ENCODE data around the gene ACTMAP. TPM values are rescaled to one million over a fixed set of nuclear protein-coding genes. Genes with fewer than 3 reads are reported as not detected.
A peak's percentile ranks its signal among the peaks of the same experiment; 100 is the strongest.

Gene ACTMAP
- total RNA-seq, 3 donors from 2014 or later (not counting 1 experiment from before 2014, with no cell fraction given): 5.9 to 9.6 (median 8.2) TPM

DNA sequence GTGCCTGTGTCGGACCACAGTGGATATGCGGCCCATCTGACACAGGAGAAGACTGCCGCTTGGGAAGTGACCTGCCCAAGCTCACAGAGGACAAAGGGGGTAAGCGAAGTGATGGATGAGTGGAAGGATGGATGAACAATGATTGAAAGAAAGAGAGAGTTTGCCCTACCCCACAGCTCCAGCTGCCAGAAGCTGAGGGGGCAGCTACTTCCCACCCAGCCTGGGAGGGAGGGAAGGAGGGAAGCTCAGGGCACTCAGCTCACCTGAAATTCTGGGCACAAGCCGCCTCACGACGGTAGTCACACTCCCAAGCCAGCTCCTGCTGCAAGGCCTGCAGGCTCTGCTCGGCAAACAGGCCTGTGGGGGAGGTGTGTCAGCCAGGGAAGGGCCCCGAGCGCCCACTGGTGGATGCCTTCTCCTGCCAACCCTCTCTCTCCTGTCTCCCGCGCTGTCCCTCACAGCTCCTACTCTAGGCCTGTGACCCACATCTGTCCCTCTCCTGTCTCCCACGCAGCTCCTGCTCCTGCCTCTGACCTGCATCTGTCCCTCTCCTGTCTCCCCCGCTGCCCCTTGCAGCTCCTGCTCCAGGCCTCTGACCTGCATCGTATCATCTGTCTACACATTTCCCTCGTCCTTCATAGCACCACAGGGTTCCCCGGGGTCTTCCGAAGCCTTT is 47.8 kb downstream of the ACTMAP start:
- Histone ChIP-seq H3K27me3 (ENCODE audit: control insufficient read depth, insufficient read depth, low read length) (no peaks in the 10 kb centered on the region), H3K36me3 (ENCODE audit: control insufficient read depth, insufficient read depth, low read length) (peaks cover 51% of the 10 kb centered on the region), H3K4me1 (ENCODE audit: control insufficient read depth, insufficient read depth, low read length) (no peaks in the 10 kb centered on the region), H3K9me3 (ENCODE audit: control insufficient read depth, insufficient read depth, low read length) (no peaks in the 10 kb centered on the region), H3K27ac (ENCODE audit: low read length) (no peak overlapping the region), H3K4me3 (ENCODE audit: low read length) (no peak overlapping the region)
- H3K4me3 Mint-ChIP-seq: no peak overlapping the region
- peaks cover 7% of the 10 kb centered on the region for H3K36me3 Mint-ChIP-seq
- no peaks in the 10 kb centered on the region for H3K9me3 Mint-ChIP-seq
- no peaks in the 10 kb centered on the region for H3K27me3 Mint-ChIP-seq (ENCODE audit: low read depth in 2 of 2)
- TF ChIP-seq, protein P1, sequence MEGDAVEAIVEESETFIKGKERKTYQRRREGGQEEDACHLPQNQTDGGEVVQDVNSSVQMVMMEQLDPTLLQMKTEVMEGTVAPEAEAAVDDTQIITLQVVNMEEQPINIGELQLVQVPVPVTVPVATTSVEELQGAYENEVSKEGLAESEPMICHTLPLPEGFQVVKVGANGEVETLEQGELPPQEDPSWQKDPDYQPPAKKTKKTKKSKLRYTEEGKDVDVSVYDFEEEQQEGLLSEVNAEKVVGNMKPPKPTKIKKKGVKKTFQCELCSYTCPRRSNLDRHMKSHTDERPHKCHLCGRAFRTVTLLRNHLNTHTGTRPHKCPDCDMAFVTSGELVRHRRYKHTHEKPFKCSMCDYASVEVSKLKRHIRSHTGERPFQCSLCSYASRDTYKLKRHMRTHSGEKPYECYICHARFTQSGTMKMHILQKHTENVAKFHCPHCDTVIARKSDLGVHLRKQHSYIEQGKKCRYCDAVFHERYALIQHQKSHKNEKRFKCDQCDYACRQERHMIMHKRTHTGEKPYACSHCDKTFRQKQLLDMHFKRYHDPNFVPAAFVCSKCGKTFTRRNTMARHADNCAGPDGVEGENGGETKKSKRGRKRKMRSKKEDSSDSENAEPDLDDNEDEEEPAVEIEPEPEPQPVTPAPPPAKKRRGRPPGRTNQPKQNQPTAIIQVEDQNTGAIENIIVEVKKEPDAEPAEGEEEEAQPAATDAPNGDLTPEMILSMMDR (IDR thresholded peaks at IDR 0.05): no peak
- intact Hi-C loops (cut with micrococcal nuclease): no loop called here
- 91% methylated on average over 18 of the region's 18 CpGs for WGBS (ENCODE audit: insufficient coverage)
- peaks cover 0 to 9% of the 10 kb centered on the region in 2 donors for H3K4me1 Mint-ChIP-seq
- ATAC-seq (no peak), DNase-seq (no peak)
- peak overlapping the region in 1 of 2 donors; percentile 48 for H3K27ac Mint-ChIP-seq

- no peak overlapping the region for H3K4me3 ChIP-seq (ENCODE audit: low read length)
- Mint-ChIP-seq H3K4me1 (peaks cover 0 to 6% of the 10 kb centered on the region in 2 donors), H3K27me3 (ENCODE audit: low read depth in 2 of 2) (no peaks in the 10 kb centered on the region), H3K4me3 (no peak overlapping the region), H3K36me3 (peaks cover 7% of the 10 kb centered on the region), H3K9me3 (no peaks in the 10 kb centered on the region), H3K27ac (no peak overlapping the region)
- H3K9me3 ChIP-seq (ENCODE audit: control insufficient read depth, insufficient read depth, low read length): no peaks in the 10 kb centered on the region
- intact Hi-C loops (cut with micrococcal nuclease): no loop called here
- 96% methylated on average over 5 of the region's 6 CpGs for WGBS (ENCODE audit: insufficient coverage)
- H3K36me3 ChIP-seq (ENCODE audit: control insufficient read depth, insufficient read depth, low read length): peaks cover 48% of the 10 kb centered on the region
- no peak overlapping the region for H3K27ac ChIP-seq (ENCODE audit: low read length)
- TF ChIP-seq, protein P1 (IDR thresholded peaks at IDR 0.05): no peak
- H3K4me1 ChIP-seq (ENCODE audit: control insufficient read depth, insufficient read depth, low read length): no peaks in the 10 kb centered on the region
- no peaks in the 10 kb centered on the region for H3K27me3 ChIP-seq (ENCODE audit: control insufficient read depth, insufficient read depth, low read length)
- ATAC-seq (no peak), DNase-seq (no peak)
These were observed 48.5 kb downstream of the ACTMAP start for GRCh38 chr19:40701758-40702157.

- ATAC-seq: no peak
- H3K36me3 Mint-ChIP-seq: peaks cover 7% of the 10 kb centered on the region
These were observed 50.2 kb downstream of the ACTMAP start for GRCh38 chr19:40700083-40700482.

More at GRCh38 chr19:40700083-40700482, 50.2 kb downstream of the ACTMAP start:
- H3K27me3 Mint-ChIP-seq (ENCODE audit: low read depth in 2 of 2): no peaks in the 10 kb centered on the region
- DNase-seq: no peak
- TF ChIP-seq, protein P1 (IDR thresholded peaks at IDR 0.05): no peak
- H3K4me1 Mint-ChIP-seq: peaks cover 0 to 6% of the 10 kb centered on the region in 2 donors
- 94% methylated on average over 9 of the region's 9 CpGs for WGBS (ENCODE audit: insufficient coverage)
- no peaks in the 10 kb centered on the region for H3K9me3 ChIP-seq (ENCODE audit: control insufficient read depth, insufficient read depth, low read length)
- H3K27ac Mint-ChIP-seq: no peak overlapping the region
- no peaks in the 10 kb centered on the region for H3K27me3 ChIP-seq (ENCODE audit: control insufficient read depth, insufficient read depth, low read length)
- no peak overlapping the region for H3K4me3 Mint-ChIP-seq
- H3K36me3 ChIP-seq (ENCODE audit: control insufficient read depth, insufficient read depth, low read length): peaks cover 40% of the 10 kb centered on the region
- no peak overlapping the region for H3K4me3 ChIP-seq (ENCODE audit: low read length)
- intact Hi-C loops (cut with micrococcal nuclease): no loop called here
- no peaks in the 10 kb centered on the region for H3K9me3 Mint-ChIP-seq
- no peaks in the 10 kb centered on the region for H3K4me1 ChIP-seq (ENCODE audit: control insufficient read depth, insufficient read depth, low read length)
- no peak overlapping the region for H3K27ac ChIP-seq (ENCODE audit: low read length)
